IMR-90 (cell line): Measurements from ENCODE around the gene EEF1G. TPM values are rescaled to one million over a fixed set of nuclear protein-coding genes. Genes with fewer than 3 reads are reported as not detected.

ENCODE experiments used
- ATAC-seq: fragments of 200-7000 bp; cut with Tn5 transposase; 2 replicates; pipeline ENCODE4 v1.9.1; 2020; ENCODE audit warnings: low read depth, mild to moderate bottlenecking, moderate library complexity
- BruUV-seq: library from RNA; stranded (reverse); fragments of 400-500 nt; replicated peaks from 2 replicates; lab custom pipeline; 2021; lab: Mats Ljungman, UMichigan
- CTCF ChIA-PET: fragments of 300-600 bp; formaldehyde crosslinking; extraction: SDS; loops from one replicate; lab custom pipeline; 2021; ENCODE audit warnings: antibody characterized with exemption; lab: Yijun Ruan, JAX
- POLR2A ChIA-PET: fragments of 300-600 bp; sonication (Branson Sonifier 250); formaldehyde crosslinking; loops from one replicate; lab custom pipeline; 2022; ENCODE audit warnings: antibody characterized with exemption; ENCODE audit not compliant: unreplicated experiment; lab: Charles Lee
- DNase-seq: peaks from one replicate; pipeline ENCODE4 v3.0.0; 2013
- H2AFZ ChIP-seq: replicated peaks from 2 replicates; pipeline ENCODE3; 2013; ENCODE audit warnings: low read length, mild to moderate bottlenecking; ENCODE audit not compliant: poor library complexity
- H2AK5ac ChIP-seq: 2 replicates; pipeline ENCODE4 v1.6.1; 2013; ENCODE audit warnings: low read depth, low read length, inconsistent platforms
- H2AK9ac ChIP-seq: replicated peaks from 2 replicates; pipeline ENCODE3; 2013; ENCODE audit warnings: mild to moderate bottlenecking, low read depth, low read length, moderate library complexity; ENCODE audit not compliant: poor library complexity
- H2BK120ac ChIP-seq: 2 replicates; pipeline ENCODE4 v1.6.1; 2013; ENCODE audit warnings: low read depth, low read length, inconsistent platforms
- H2BK15ac ChIP-seq: 3 replicates; pipeline ENCODE4 v1.6.1; 2013; ENCODE audit warnings: low read depth, low read length, inconsistent platforms
- H2BK20ac ChIP-seq: 2 replicates; pipeline ENCODE4 v1.6.1; 2013; ENCODE audit warnings: low read depth, mild to moderate bottlenecking, inconsistent platforms, low read length, moderate library complexity
- H2BK5ac ChIP-seq: 2 replicates; pipeline ENCODE4 v1.6.1; 2013; ENCODE audit warnings: mild to moderate bottlenecking, low read depth, low read length, inconsistent platforms; ENCODE audit not compliant: poor library complexity, severe bottlenecking
- H3K14ac ChIP-seq: replicated peaks from 2 replicates; pipeline ENCODE4 v1.6.1; 2013; ENCODE audit warnings: low read depth, low read length, inconsistent platforms
- H3K18ac ChIP-seq: 2 replicates; pipeline ENCODE4 v1.6.1; 2013; ENCODE audit warnings: low read depth, low read length, control low read depth
- H3K23ac ChIP-seq: 2 replicates; pipeline ENCODE4 v1.6.1; 2013; ENCODE audit warnings: low read depth, low read length, inconsistent platforms
- H3K27ac ChIP-seq: 2 replicates; pipeline ENCODE4 v1.5.1; 2013; ENCODE audit warnings: mild to moderate bottlenecking, control low read depth, low read length; ENCODE audit not compliant: insufficient read depth
- H3K27me3 ChIP-seq: 2 replicates; pipeline ENCODE4 v1.6.1; 2013; ENCODE audit warnings: low read length; ENCODE audit not compliant: control insufficient read depth, insufficient read depth
- H3K36me3 ChIP-seq: 2 replicates; pipeline ENCODE4 v1.6.1; 2013; ENCODE audit warnings: low read length, mixed read lengths; ENCODE audit not compliant: control insufficient read depth, insufficient read depth
- H3K4ac ChIP-seq: 2 replicates; pipeline ENCODE4 v1.6.1; 2013; ENCODE audit warnings: low read depth, low read length, inconsistent platforms
- H3K4me1 ChIP-seq: 2 replicates; pipeline ENCODE4 v1.6.1; 2013; ENCODE audit warnings: low read length, mixed read lengths; ENCODE audit not compliant: control insufficient read depth, insufficient read depth
- H3K4me2 ChIP-seq: 2 replicates; pipeline ENCODE4 v1.6.1; 2013; ENCODE audit warnings: low read depth, mild to moderate bottlenecking, control low read depth, low read length, moderate library complexity
- H3K4me3 ChIP-seq: 2 replicates; pipeline ENCODE4 v1.5.1; 2013; ENCODE audit warnings: low read depth, mild to moderate bottlenecking, control low read depth, low read length, moderate library complexity; ENCODE audit not compliant: insufficient read depth
- H3K56ac ChIP-seq: 2 replicates; pipeline ENCODE4 v1.6.1; 2013; ENCODE audit warnings: low read length, inconsistent platforms; ENCODE audit not compliant: insufficient read depth; ENCODE audit errors: extremely low read depth
- H3K79me1 ChIP-seq, 2 experiments: 2 replicates each; pipeline ENCODE4 v1.6.1; 2013; ENCODE audit warnings: low read length in 2 of 2, inconsistent platforms in 1 of 2, low read depth in 1 of 2
- H3K9ac ChIP-seq: 2 replicates; pipeline ENCODE4 v1.6.1; 2013; ENCODE audit warnings: low read depth, low read length, control low read depth
- H3K9me1 ChIP-seq: 2 replicates; pipeline ENCODE4 v1.6.1; 2013; ENCODE audit warnings: low read length, inconsistent platforms; ENCODE audit not compliant: insufficient read depth
- H3K9me3 ChIP-seq: 2 replicates; pipeline ENCODE4 v1.6.1; 2013; ENCODE audit warnings: low read length; ENCODE audit not compliant: control insufficient read depth, insufficient read depth
- H4K20me1 ChIP-seq: 2 replicates; pipeline ENCODE4 v1.6.1; 2013; ENCODE audit warnings: low read length, inconsistent platforms; ENCODE audit not compliant: insufficient read depth
- H4K5ac ChIP-seq: 2 replicates; pipeline ENCODE4 v1.6.1; 2013; ENCODE audit warnings: mild to moderate bottlenecking, low read depth, low read length, control low read depth
- H4K8ac ChIP-seq, 2 experiments: 2 replicates each; pipeline ENCODE4 v1.6.1; 2013; ENCODE audit warnings: low read depth in 2 of 2, low read length in 2 of 2, control low read depth in 1 of 2, inconsistent platforms in 1 of 2
- H4K91ac ChIP-seq: 2 replicates; pipeline ENCODE4 v1.6.1; 2013; ENCODE audit warnings: low read depth, low read length, inconsistent platforms; ENCODE audit not compliant: insufficient read depth
- BHLHE40 ChIP-seq: fragments of 150-350 bp; IDR thresholded peaks from 2 replicates; pipeline ENCODE4 v1.6.1; 2016; ENCODE audit warnings: mild to moderate bottlenecking, low read depth, low read length
- CEBPB ChIP-seq: IDR thresholded peaks from 2 replicates; pipeline ENCODE4 v1.6.1; 2012; ENCODE audit warnings: low read depth, low read length, improper control_type of control experiment
- CHD1 ChIP-seq: IDR thresholded peaks from 2 replicates; pipeline ENCODE4 v1.6.1; 2012; ENCODE audit warnings: low read depth, low read length, improper control_type of control experiment
- CTCF ChIP-seq: conservative IDR thresholded peaks from 2 replicates; pipeline ENCODE4 v1.5.1; 2012; ENCODE audit warnings: mild to moderate bottlenecking, low read depth, low read length, improper control_type of control experiment
- ELK1 ChIP-seq: fragments of 150-350 bp; IDR thresholded peaks from 2 replicates; pipeline ENCODE4 v1.6.1; 2016; ENCODE audit warnings: low read depth, mild to moderate bottlenecking, low read length, moderate library complexity, borderline replicate concordance
- FOS ChIP-seq: fragments of 150-350 bp; IDR thresholded peaks from 2 replicates; pipeline ENCODE4 v1.6.1; 2016; ENCODE audit warnings: low read depth, low read length
- MAFK ChIP-seq: IDR thresholded peaks from 2 replicates; pipeline ENCODE4 v1.6.1; 2012; ENCODE audit warnings: low read depth, low read length, improper control_type of control experiment
- MAZ ChIP-seq: IDR thresholded peaks from 2 replicates; pipeline ENCODE4 v1.6.1; 2012; ENCODE audit warnings: low read depth, mild to moderate bottlenecking, low read length, improper control_type of control experiment, moderate library complexity, borderline replicate concordance
- MXI1 ChIP-seq: IDR thresholded peaks from 2 replicates; pipeline ENCODE4 v1.6.1; 2012; ENCODE audit warnings: low read depth, mild to moderate bottlenecking, low read length, moderate library complexity, borderline replicate concordance
- NFE2L2 ChIP-seq: fragments of 150-350 bp; IDR thresholded peaks from 2 replicates; pipeline ENCODE4 v1.6.1; 2016; ENCODE audit warnings: low read depth, mild to moderate bottlenecking, low read length
- POLR2A ChIP-seq: IDR thresholded peaks from 2 replicates; pipeline ENCODE4 v1.6.1; 2012; ENCODE audit warnings: mild to moderate bottlenecking, low read depth, low read length
- RAD21 ChIP-seq: IDR thresholded peaks from 2 replicates; pipeline ENCODE4 v1.6.1; 2012; ENCODE audit warnings: low read length, improper control_type of control experiment
- RCOR1 ChIP-seq: IDR thresholded peaks from 2 replicates; pipeline ENCODE4 v1.6.1; 2012; ENCODE audit warnings: mild to moderate bottlenecking, low read length, improper control_type of control experiment; ENCODE audit not compliant: insufficient replicate concordance
- RFX5 ChIP-seq: IDR thresholded peaks from 2 replicates; pipeline ENCODE4 v1.8.0; 2012; ENCODE audit warnings: low read depth, mild to moderate bottlenecking, low read length, moderate library complexity
- SMC3 ChIP-seq: fragments of 150-350 bp; IDR thresholded peaks from 2 replicates; pipeline ENCODE4 v1.6.1; 2016; ENCODE audit warnings: low read depth, mild to moderate bottlenecking, antibody characterized with exemption, low read length, moderate library complexity
- USF2 ChIP-seq: fragments of 150-350 bp; IDR thresholded peaks from 2 replicates; pipeline ENCODE4 v1.6.1; 2017; ENCODE audit warnings: mild to moderate bottlenecking, antibody characterized with exemption, low read length, low read depth
- WGBS, 2 experiments: methylation state at CpG; one replicate each; pipeline versions ENCODE4 v1.1.5 to v1.1.7; 2013; ENCODE audit warnings: missing lambda C conversion rate in 2 of 2; ENCODE audit not compliant: insufficient read length in 1 of 2; ENCODE audit errors: extremely low coverage in 2 of 2; 5-methylcytosine and 5-hydroxymethylcytosine counted together
- dilution Hi-C: fragments of 300-500 bp; cut with HindIII; formaldehyde crosslinking; loops from one replicate; pipeline ENCODE4 v1.14.3; 2018; ENCODE audit warnings: low sequenced_read_pairs; ENCODE audit not compliant: unreplicated experiment
- in situ Hi-C: fragments of 300-500 bp; cut with MboI; formaldehyde crosslinking; loops from 3 replicates; pipeline ENCODE4 v1.14.3; 2019; ENCODE audit warnings: low sequenced_read_pairs, inconsistent platforms, mixed read lengths
- intact Hi-C: fragments of 100-400 bp; cut with micrococcal nuclease; formaldehyde crosslinking; loops from 2 replicates; pipeline ENCODE4 v1.10.0; 2022
- polyA plus RNA-seq, 3 experiments: library from polyadenylated mRNA; depleted of rRNA; stranded (reverse); fragments of >200 nt; gene quantifications; 2 replicates each; pipeline ENCODE4 v1.2.3, GENCODE V29; 2012; ENCODE audit warnings: low replicate concordance in 1 of 3
- total RNA-seq: library from RNA; depleted of rRNA; stranded (reverse); fragments of >200 nt; gene quantifications from 2 replicates; pipeline ENCODE4 v1.2.3, GENCODE V29; 2012

Gene EEF1G
- total and polyA plus RNA-seq, 2 of the 4 experiments (the other 2 are of a cell fraction), result 1,684 to 1,857 TPM

GRCh38 chr11:62572431-62572830, 1.3 kb downstream of the EEF1G start:
- intact Hi-C loops (no loop called here), dilution Hi-C loops (no loop called here), in situ Hi-C loops (no loop called here)
- H2AFZ ChIP-seq, result no peak overlapping the region
- peak overlapping the region; percentile 90 for H3K4me2 ChIP-seq
- H3K9me3 ChIP-seq, result no peaks in the 10 kb centered on the region
- no peaks in the 10 kb centered on the region for H3K27me3 ChIP-seq
- peak overlapping the region; percentile 86 for H3K9ac ChIP-seq
- no peak overlapping the region for H4K5ac ChIP-seq
- CTCF ChIA-PET, result interaction anchor here (1.2 kb wide), 1 partner anchor 12 kb away, joined by 6 read pairs; no protein-coding TSS in a partner anchor
- peaks cover 12% of the 10 kb centered on the region for H3K4me1 ChIP-seq
- H3K79me1 ChIP-seq, result peaks cover 18 to 78% of the 10 kb centered on the region in 2 experiments
- TF ChIP-seq RAD21 (no peak), RFX5 (no peak), USF2 (no peak), POLR2A (no peak), MAFK (no peak), BHLHE40 (no peak), CEBPB (no peak), MXI1 (no peak), SMC3 (no peak), ELK1 (no peak), CHD1 (no peak), FOS (no peak), RCOR1 (no peak), NFE2L2 (no peak), MAZ (no peak), CTCF (no peak)
- no TSS peak for BruUV-seq
- H2AK9ac ChIP-seq, result no peak overlapping the region
- H2BK120ac ChIP-seq, result no peak overlapping the region
- H3K4ac ChIP-seq, result peak overlapping the region; percentile 95
- H3K56ac ChIP-seq, result 0 out of 2 replicates have a peak overlapping the region, but pooled peaks have one; percentile 90
- H3K9me1 ChIP-seq, result peaks cover 11% of the 10 kb centered on the region
- H2BK20ac ChIP-seq, result no peak overlapping the region
- no CpG with 5 or more reads among the region's 12 CpGs for WGBS, 2 experiments
- no peak overlapping the region for H4K8ac ChIP-seq
- H3K14ac ChIP-seq, result peak overlapping the region; percentile 84
- DNase-seq, result no peak
- peaks cover 51% of the 10 kb centered on the region for H3K36me3 ChIP-seq
- H4K20me1 ChIP-seq, result peaks cover 45% of the 10 kb centered on the region
- POLR2A ChIA-PET, result interaction anchor here (0.6 to 1.1 kb wide), 3 partner anchors 9 to 83 kb away, joined by 3 to 4 read pairs (median 3); partner anchors contain the start of gene TUT1
- no peak overlapping the region; the same call in 1 of the 2 replicates for H2AK5ac ChIP-seq
- ATAC-seq, result no peak
- H4K91ac ChIP-seq, result no peak overlapping the region
- peak overlapping the region; percentile 74 for H3K4me3 ChIP-seq
- H3K18ac ChIP-seq, result no peak overlapping the region
- H3K27ac ChIP-seq, result no peak overlapping the region; the same call in 1 of the 2 replicates
- no peak overlapping the region for H2BK15ac ChIP-seq
- H2BK5ac ChIP-seq, result peak overlapping the region; percentile 54
- H3K23ac ChIP-seq, result peak overlapping the region; percentile 99
